ENCODE measurements around the gene OVAAL.

GRCh38 chr1:180555411-180555810 is 3.4 kb upstream of the OVAAL start:
- no peak for TF ChIP-seq POLR2A (IDR thresholded peaks at IDR 0.05; ENCODE audit: low read length)
- TF ChIP-seq GATA1 (IDR thresholded peaks at IDR 0.05; ENCODE audit: low read depth, low read length): no peak

All from erythroblast (primary cell).